Measurements from ENCODE around the gene MAPK9.
"Not testable (repeated sequence)": the region's sequence is repeated elsewhere in the genome, so short reads cannot be mapped to it uniquely, and the experiment has no call there.

The MAPK9 gene

GRCh38 chr5:180212363-180213255 lies 79.3 kb downstream of the MAPK9 start:
- no peak for DNase-seq (ENCODE audit: insufficient read length, low spot score)
- no peak for FAIRE-seq
- TF ChIP-seq PAX5 (IDR thresholded peaks at IDR 0.05; ENCODE audit: insufficient read depth, low read length, severe bottlenecking): no peak
- no peak for TF ChIP-seq TAF1 (IDR thresholded peaks at IDR 0.05; ENCODE audit: low read depth, low read length)
- no peak for TF ChIP-seq SPI1 (IDR thresholded peaks at IDR 0.05; ENCODE audit: low read depth, low read length)
- TF ChIP-seq POLR2AphosphoS5 (IDR thresholded peaks at IDR 0.05; ENCODE audit: low read depth, low read length): no peak
- no peak for TF ChIP-seq POU2F2 (IDR thresholded peaks at IDR 0.05; ENCODE audit: low read depth, low read length)
- TF ChIP-seq POLR2A (IDR thresholded peaks at IDR 0.05; ENCODE audit: low read depth, low read length): no peak

DNA sequence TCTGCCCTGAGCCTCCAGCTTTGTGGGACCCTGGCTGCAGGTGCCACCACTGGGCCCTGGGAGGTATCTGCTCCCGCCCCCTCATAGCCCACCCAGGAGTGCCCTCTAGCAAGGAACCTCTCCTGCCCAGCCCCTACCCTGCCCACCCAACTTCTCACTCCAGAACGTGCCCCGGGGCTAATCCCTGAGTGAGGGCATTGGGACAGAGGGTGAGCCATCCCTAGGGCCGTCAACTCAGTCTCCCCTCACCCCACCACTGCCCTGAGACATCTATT lies 80.2 kb downstream of the MAPK9 start:
- DNase-seq (ENCODE audit: insufficient read length, low spot score) (no peak), FAIRE-seq (no peak)
- TF ChIP-seq POU2F2 (IDR thresholded peaks at IDR 0.05; ENCODE audit: low read depth, low read length) (no peak), POLR2A (IDR thresholded peaks at IDR 0.05; ENCODE audit: low read depth, low read length) (no peak), POLR2AphosphoS5 (IDR thresholded peaks at IDR 0.05; ENCODE audit: low read depth, low read length) (no peak), TAF1 (IDR thresholded peaks at IDR 0.05; ENCODE audit: low read depth, low read length) (no peak), SPI1 (IDR thresholded peaks at IDR 0.05; ENCODE audit: low read depth, low read length) (no peak), PAX5 (IDR thresholded peaks at IDR 0.05; ENCODE audit: insufficient read depth, low read length, severe bottlenecking) (no peak)

DNA sequence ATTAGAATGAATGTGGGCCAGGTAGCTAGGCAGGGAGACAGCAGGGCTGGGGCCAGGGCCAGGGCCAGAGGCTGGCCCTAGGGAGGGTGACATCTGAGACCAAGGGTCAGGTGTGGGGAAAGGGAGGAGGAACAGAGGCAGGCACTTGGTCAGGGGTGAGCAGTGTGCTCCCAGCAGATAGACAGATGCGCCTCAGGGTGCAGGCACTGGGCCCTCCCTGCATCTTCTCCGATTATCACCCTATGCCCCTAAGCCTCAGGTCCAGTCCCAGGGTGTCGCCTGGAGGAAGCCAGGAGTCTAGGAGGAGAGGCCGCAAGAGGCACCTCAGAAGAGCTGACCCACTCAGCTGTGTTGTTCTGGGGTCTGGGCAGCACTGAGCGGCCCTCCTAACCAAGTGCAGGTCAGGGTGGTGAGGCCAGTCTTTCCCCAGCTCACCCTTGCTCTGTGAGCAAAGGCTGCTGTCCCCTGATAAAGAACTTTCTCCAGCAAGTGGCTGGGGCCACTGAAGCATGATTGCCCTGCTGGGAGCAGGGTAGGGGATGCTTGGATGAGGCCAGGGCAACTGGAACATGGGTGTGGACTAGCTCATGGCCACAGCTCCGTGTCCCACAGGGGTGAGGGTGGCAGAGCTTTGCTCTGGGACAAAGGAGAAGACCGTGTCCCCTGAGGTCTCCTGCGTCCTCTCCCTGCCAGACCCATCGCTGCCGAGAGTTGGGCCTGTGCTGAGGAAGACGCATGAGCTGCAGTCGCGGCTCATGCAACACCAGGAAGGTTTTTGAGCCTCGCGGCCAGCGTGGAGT lies 80.7 kb downstream of the MAPK9 start:
- TF ChIP-seq POLR2A (IDR thresholded peaks at IDR 0.05; ENCODE audit: low read depth, low read length) (no peak), POU2F2 (IDR thresholded peaks at IDR 0.05; ENCODE audit: low read depth, low read length) (no peak), POLR2AphosphoS5 (IDR thresholded peaks at IDR 0.05; ENCODE audit: low read depth, low read length) (no peak), SPI1 (IDR thresholded peaks at IDR 0.05; ENCODE audit: low read depth, low read length) (no peak), PAX5 (IDR thresholded peaks at IDR 0.05; ENCODE audit: insufficient read depth, low read length, severe bottlenecking) (no peak)
- no peak for DNase-seq (ENCODE audit: insufficient read length, low spot score)
- no peak for FAIRE-seq

DNA sequence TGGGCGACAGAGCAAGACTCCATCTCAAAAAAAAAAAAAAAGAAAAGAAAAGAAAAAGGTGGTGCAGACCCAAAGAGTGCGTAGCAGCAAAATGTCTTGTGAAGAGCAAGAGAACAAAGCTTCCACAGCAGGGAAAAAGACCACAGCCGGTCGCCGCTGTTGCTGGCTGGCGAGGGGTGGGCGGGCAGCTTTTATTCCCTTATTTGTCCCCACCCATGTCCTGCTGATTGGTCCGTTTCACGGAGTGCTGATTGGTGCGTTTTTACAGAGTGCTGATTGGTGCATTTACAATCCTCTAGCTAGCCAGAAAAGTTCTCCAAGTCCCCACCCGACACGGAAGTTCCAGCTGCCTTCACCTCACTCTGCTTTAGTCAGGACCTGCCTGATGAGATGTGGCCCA lies 81.8 kb downstream of the MAPK9 start:
- DNase-seq (ENCODE audit: insufficient read length, low spot score); FAIRE-seq: not testable (repeated sequence)

DNA sequence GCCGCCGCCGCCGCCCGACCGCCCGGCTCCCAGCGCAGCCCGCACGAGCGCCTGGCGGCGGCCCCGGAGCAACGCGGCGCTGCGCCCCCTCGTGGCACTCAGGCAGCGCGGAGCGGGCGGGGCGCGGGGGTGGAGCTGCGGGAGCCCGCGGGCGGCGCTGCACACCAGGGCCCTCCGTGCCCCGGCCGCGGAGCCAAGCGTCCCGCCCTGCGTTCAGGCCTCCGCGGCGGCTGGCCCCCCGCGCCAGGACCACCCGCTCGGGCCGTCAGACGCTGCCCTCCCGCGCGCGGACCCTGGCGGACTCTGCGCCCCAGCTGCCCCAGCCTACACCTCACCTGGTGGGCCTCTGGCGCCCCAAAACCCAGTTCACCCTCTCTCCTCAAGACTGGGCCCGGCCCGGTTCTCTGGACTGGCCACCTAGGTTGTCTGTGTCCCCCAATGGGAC lies 82.7 kb downstream of the MAPK9 start, which contains the start of gene RASGEF1C:
TSS of gene RASGEF1C (minus strand) at position 75 of the 445 bp plus-strand sequence. CDS start 71,159 bp downstream, outside the sequence.
- DNase-seq (ENCODE audit: insufficient read length, low spot score) (peak; percentile 86), FAIRE-seq (peak; percentile 70)
- no peak for TF ChIP-seq POLR2A (IDR thresholded peaks at IDR 0.05; ENCODE audit: low read depth, low read length)
- no peak for TF ChIP-seq POU2F2 (IDR thresholded peaks at IDR 0.05; ENCODE audit: low read depth, low read length)
- TF ChIP-seq PAX5 (IDR thresholded peaks at IDR 0.05; ENCODE audit: insufficient read depth, low read length, severe bottlenecking): no peak
- TF ChIP-seq SPI1 (IDR thresholded peaks at IDR 0.05; ENCODE audit: low read depth, low read length): no peak
- no peak for TF ChIP-seq POLR2AphosphoS5 (IDR thresholded peaks at IDR 0.05; ENCODE audit: low read depth, low read length)
- TF ChIP-seq TAF1 (IDR thresholded peaks at IDR 0.05; ENCODE audit: low read depth, low read length): no peak

DNA sequence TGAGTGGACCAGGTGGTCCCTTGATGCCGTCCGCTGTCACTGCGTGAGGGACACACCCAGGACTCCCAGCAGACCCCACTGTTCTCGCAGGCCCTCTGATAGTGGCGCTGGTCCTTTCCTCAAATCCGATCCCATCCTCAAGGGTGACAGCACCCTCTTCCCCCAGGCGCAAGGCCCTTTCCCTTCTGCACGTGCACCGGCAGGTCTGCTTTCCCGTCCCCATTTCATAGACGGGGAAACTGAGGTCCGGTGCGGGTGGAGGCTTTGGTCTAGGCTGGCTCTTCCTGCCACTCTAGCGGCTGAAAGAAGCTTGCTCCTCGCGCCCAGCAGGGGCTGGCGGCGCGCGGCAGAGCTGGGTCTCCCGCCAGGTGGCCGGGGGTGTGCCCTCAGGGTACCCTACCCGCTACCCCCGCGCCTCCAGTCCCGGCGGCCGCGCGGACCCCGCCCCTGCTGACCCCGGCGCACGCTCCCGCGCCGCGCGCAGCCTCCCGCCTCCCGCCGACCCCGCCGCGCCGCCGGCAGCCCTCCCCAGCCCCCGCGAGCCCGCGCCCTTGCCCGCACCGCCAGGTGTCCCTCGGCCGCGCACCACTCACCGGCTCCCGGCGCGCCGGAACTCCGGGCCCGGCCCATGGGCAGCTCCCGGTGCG lies 83.3 kb downstream of the MAPK9 start:
- TF ChIP-seq POLR2A (IDR thresholded peaks at IDR 0.05; ENCODE audit: low read depth, low read length) (no peak), POU2F2 (IDR thresholded peaks at IDR 0.05; ENCODE audit: low read depth, low read length) (no peak), PAX5 (IDR thresholded peaks at IDR 0.05; ENCODE audit: insufficient read depth, low read length, severe bottlenecking) (no peak), TAF1 (IDR thresholded peaks at IDR 0.05; ENCODE audit: low read depth, low read length) (no peak), SPI1 (IDR thresholded peaks at IDR 0.05; ENCODE audit: low read depth, low read length) (no peak), POLR2AphosphoS5 (IDR thresholded peaks at IDR 0.05; ENCODE audit: low read depth, low read length) (no peak)
- DNase-seq (ENCODE audit: insufficient read length, low spot score) (peak; percentile 44), FAIRE-seq (no peak)

DNA sequence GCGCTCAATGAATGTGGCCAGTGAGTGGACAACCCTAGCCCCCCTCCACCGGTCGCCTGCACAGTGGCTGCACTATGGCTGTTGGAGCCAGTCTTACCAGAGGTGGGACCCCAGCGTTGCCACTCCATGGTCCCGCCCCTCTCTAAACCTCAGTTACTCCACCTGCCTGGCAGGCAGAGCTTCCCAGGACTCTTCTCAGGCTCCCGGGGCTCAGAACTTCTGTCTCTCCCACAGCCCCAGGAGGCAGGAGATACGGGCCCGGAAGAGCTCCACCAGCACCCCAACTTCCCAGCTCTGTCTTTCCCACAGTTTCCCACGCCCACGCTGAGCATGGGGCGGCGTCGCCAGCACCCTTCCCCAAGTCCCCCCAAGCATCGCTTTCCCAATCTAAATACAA lies 83.8 kb downstream of the MAPK9 start:
- TF ChIP-seq SPI1 (IDR thresholded peaks at IDR 0.05; ENCODE audit: low read depth, low read length): no peak
- TF ChIP-seq TAF1 (IDR thresholded peaks at IDR 0.05; ENCODE audit: low read depth, low read length): no peak
- TF ChIP-seq PAX5 (IDR thresholded peaks at IDR 0.05; ENCODE audit: insufficient read depth, low read length, severe bottlenecking): no peak
- no peak for TF ChIP-seq POU2F2 (IDR thresholded peaks at IDR 0.05; ENCODE audit: low read depth, low read length)
- no peak for TF ChIP-seq POLR2AphosphoS5 (IDR thresholded peaks at IDR 0.05; ENCODE audit: low read depth, low read length)
- no peak for TF ChIP-seq POLR2A (IDR thresholded peaks at IDR 0.05; ENCODE audit: low read depth, low read length)

DNA sequence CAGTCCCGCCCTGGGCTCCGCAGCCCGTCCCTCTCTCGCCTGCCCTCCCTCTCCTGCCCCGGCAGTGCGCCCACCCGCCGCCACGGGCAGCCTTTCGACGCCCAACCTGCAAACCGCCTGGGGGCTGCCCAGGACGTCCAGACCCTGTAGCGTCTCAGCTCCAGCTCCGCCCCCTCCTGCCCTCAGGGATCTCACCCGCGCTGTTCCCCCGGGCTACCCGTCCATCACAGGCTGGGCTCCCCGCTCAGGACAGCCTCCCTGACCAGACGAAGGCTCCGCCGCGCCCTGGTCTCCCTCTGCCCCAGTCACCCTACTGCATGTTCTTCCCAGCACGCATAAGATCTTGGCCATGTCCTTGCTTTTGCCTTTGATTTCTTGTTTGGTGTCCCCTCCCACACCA lies 84.3 kb downstream of the MAPK9 start:
- no peak for FAIRE-seq

More for the DNA sequence above, 83.8 kb downstream of the MAPK9 start:
- FAIRE-seq (no peak), DNase-seq (ENCODE audit: insufficient read length, low spot score) (no peak)

GRCh38 chr5:180206993-180207392 lies 84.9 kb downstream of the MAPK9 start:
- no peak for FAIRE-seq
- no peak for DNase-seq (ENCODE audit: insufficient read length, low spot score)
- no peak for TF ChIP-seq POU2F2 (IDR thresholded peaks at IDR 0.05; ENCODE audit: low read depth, low read length)
- TF ChIP-seq POLR2AphosphoS5 (IDR thresholded peaks at IDR 0.05; ENCODE audit: low read depth, low read length): no peak
- no peak for TF ChIP-seq POLR2A (IDR thresholded peaks at IDR 0.05; ENCODE audit: low read depth, low read length)
- TF ChIP-seq PAX5 (IDR thresholded peaks at IDR 0.05; ENCODE audit: insufficient read depth, low read length, severe bottlenecking): no peak
- TF ChIP-seq TAF1 (IDR thresholded peaks at IDR 0.05; ENCODE audit: low read depth, low read length): no peak
- no peak for TF ChIP-seq SPI1 (IDR thresholded peaks at IDR 0.05; ENCODE audit: low read depth, low read length)

More for the DNA sequence above, 84.3 kb downstream of the MAPK9 start:
- TF ChIP-seq POLR2A (IDR thresholded peaks at IDR 0.05; ENCODE audit: low read depth, low read length) (no peak), POLR2AphosphoS5 (IDR thresholded peaks at IDR 0.05; ENCODE audit: low read depth, low read length) (no peak), TAF1 (IDR thresholded peaks at IDR 0.05; ENCODE audit: low read depth, low read length) (no peak), POU2F2 (IDR thresholded peaks at IDR 0.05; ENCODE audit: low read depth, low read length) (no peak), PAX5 (IDR thresholded peaks at IDR 0.05; ENCODE audit: insufficient read depth, low read length, severe bottlenecking) (no peak), SPI1 (IDR thresholded peaks at IDR 0.05; ENCODE audit: low read depth, low read length) (no peak)
- no peak for DNase-seq (ENCODE audit: insufficient read length, low spot score)

Data from GM12891 (cell line).